NCI-H345 treated with DMSO at 0.1 percent for 48 hours (cell line): Measurements from ENCODE around the gene PTPRE.
"Not testable (repeated sequence)": the region's sequence is repeated elsewhere in the genome, so short reads cannot be mapped to it uniquely, and the experiment has no call there.

Experiments
- DNase-seq: peaks from one replicate; lab custom pipeline; 2025; ENCODE audit not compliant: unreplicated experiment; lab: John Stamatoyannopoulos, UW

The PTPRE gene

GRCh38 chr10:128086003-128086863 lies 179.3 kb downstream of the PTPRE start:
- DNase-seq: no peak

- no peak for DNase-seq
Measured at GRCh38 chr10:128087146-128087883, 180.4 kb downstream of the PTPRE start.

GRCh38 chr10:128087884-128088709 lies 181.2 kb downstream of the PTPRE start:
- DNase-seq: no peak

- DNase-seq: no peak
Measured at GRCh38 chr10:128091636-128092210, 184.8 kb downstream of the PTPRE start.

GRCh38 chr10:128092454-128092853 lies 185.6 kb downstream of the PTPRE start:
- DNase-seq: no peak

- DNase-seq: not testable (repeated sequence)
Measured at GRCh38 chr10:128094596-128094995, 187.7 kb downstream of the PTPRE start.

- no peak for DNase-seq
Measured at GRCh38 chr10:128095027-128095752, 188.3 kb downstream of the PTPRE start.

GRCh38 chr10:128095753-128096469 lies 189.0 kb downstream of the PTPRE start:
- no peak for DNase-seq

GRCh38 chr10:128096486-128097199 lies 189.7 kb downstream of the PTPRE start:
- DNase-seq: no peak

- DNase-seq: no peak
Measured at GRCh38 chr10:128097783-128098182, 190.9 kb downstream of the PTPRE start.

GRCh38 chr10:128098631-128099030 lies 191.7 kb downstream of the PTPRE start:
- DNase-seq: no peak

- no peak for DNase-seq
Measured at GRCh38 chr10:128099901-128100300, 193.0 kb downstream of the PTPRE start.

- DNase-seq: no peak
Measured at GRCh38 chr10:128101901-128102300, 195.0 kb downstream of the PTPRE start.

- no peak for DNase-seq
Measured at GRCh38 chr10:128102480-128103228, 195.8 kb downstream of the PTPRE start.

- no peak for DNase-seq
Measured at GRCh38 chr10:128103229-128103714, 196.4 kb downstream of the PTPRE start.

GRCh38 chr10:128105383-128105782 lies 198.5 kb downstream of the PTPRE start:
- DNase-seq: no peak

GRCh38 chr10:128109707-128110106 lies 202.8 kb downstream of the PTPRE start:
- no peak for DNase-seq

GRCh38 chr10:128110339-128110738 lies 203.4 kb downstream of the PTPRE start:
- no peak for DNase-seq
